GM12878 (cell line): ENCODE measurements around the gene TMEM209.

Experiments
- BHLHE40 ChIP-seq, 2 experiments: fragments of 450-650 bp in 1 of 2; IDR thresholded peaks; 2 replicates each; pipeline ENCODE4 v1.6.1; 2011 to 2017; ENCODE audit warnings: low read depth in 2 of 2, borderline replicate concordance in 1 of 2, improper control_type of control experiment in 1 of 2, low read length in 1 of 2, mild to moderate bottlenecking in 1 of 2
- CBFB ChIP-seq: IDR thresholded peaks from 2 replicates; pipeline ENCODE4 v1.6.1; 2016; ENCODE audit warnings: antibody characterized with exemption, low read depth
- EZH2 ChIP-seq: IDR thresholded peaks from 2 replicates; pipeline ENCODE4 v1.6.1; 2012; ENCODE audit warnings: low read depth, mild to moderate bottlenecking, control low read depth, inconsistent platforms, low read length, borderline replicate concordance; ENCODE audit not compliant: control insufficient read depth
- MLLT1 ChIP-seq: fragments of 450-650 bp; IDR thresholded peaks from 2 replicates; pipeline ENCODE4 v1.6.1; 2016; ENCODE audit warnings: mild to moderate bottlenecking
- POLR2A ChIP-seq: IDR thresholded peaks from 2 replicates; pipeline ENCODE4 v1.6.1; 2011; ENCODE audit warnings: low read depth, mild to moderate bottlenecking, low read length
- SRF ChIP-seq, 2 experiments: IDR thresholded peaks; 2 replicates each; pipeline ENCODE4 v1.6.1; 2011; ENCODE audit warnings: low read depth in 2 of 2, low read length in 2 of 2, mild to moderate bottlenecking in 1 of 2, moderate library complexity in 1 of 2

DNA sequence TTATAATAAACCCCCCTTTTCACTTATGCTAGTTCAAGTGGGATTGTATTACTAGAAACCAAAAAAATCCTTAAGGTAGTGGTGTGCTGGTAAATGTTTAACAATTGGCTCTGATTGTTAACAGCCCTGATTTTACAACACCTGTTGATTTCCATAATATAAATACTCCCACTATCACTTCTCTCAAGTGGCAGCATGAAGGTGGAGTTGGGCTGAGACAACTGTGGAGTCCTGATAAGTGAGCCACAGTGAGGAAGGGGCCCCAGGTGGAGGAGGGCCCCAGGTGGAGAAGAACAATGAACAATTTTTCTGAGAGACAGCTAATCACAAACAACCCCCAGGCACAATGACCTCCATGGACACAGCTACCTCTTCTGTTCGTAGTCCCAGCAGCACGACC is 28.9 kb upstream of the TMEM209 start:
- no peak for TF ChIP-seq CBFB
- TF ChIP-seq MLLT1: no peak
- no peak for TF ChIP-seq SRF (IDR thresholded peaks at IDR 0.05; ENCODE audit: low read depth in 2 of 2, low read length in 2 of 2)
- TF ChIP-seq POLR2A: no peak
- no peak for TF ChIP-seq EZH2
- TF ChIP-seq BHLHE40 (IDR thresholded peaks at IDR 0.05; ENCODE audit: borderline replicate concordance in 1 of 2, low read depth in 2 of 2, low read length in 1 of 2): no peak
